ENCODE results near the gene UNC5B. TPM values are rescaled to one million over a fixed set of nuclear protein-coding genes. Genes with fewer than 3 reads are reported as not detected.

The UNC5B gene
- total RNA-seq, 1 experiment from 2014 or later, result 49.6 TPM

DNA sequence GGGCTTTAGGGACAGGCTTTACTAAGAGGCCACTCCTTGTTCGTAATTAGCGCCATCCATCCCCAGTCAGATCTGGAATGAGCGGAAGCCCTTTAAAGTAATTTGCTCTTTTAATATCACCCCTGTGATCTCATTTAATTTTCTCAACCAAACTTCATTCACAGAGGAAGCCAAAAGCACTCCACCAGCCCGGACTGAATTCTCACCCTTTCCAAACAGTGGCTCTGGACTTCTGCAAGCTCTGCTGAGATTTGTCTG, 43.1 kb downstream of the UNC5B start (continued):
- TF ChIP-seq, protein P1, sequence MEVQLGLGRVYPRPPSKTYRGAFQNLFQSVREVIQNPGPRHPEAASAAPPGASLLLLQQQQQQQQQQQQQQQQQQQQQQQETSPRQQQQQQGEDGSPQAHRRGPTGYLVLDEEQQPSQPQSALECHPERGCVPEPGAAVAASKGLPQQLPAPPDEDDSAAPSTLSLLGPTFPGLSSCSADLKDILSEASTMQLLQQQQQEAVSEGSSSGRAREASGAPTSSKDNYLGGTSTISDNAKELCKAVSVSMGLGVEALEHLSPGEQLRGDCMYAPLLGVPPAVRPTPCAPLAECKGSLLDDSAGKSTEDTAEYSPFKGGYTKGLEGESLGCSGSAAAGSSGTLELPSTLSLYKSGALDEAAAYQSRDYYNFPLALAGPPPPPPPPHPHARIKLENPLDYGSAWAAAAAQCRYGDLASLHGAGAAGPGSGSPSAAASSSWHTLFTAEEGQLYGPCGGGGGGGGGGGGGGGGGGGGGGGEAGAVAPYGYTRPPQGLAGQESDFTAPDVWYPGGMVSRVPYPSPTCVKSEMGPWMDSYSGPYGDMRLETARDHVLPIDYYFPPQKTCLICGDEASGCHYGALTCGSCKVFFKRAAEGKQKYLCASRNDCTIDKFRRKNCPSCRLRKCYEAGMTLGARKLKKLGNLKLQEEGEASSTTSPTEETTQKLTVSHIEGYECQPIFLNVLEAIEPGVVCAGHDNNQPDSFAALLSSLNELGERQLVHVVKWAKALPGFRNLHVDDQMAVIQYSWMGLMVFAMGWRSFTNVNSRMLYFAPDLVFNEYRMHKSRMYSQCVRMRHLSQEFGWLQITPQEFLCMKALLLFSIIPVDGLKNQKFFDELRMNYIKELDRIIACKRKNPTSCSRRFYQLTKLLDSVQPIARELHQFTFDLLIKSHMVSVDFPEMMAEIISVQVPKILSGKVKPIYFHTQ (CRISPR knock-in tag; IDR thresholded peaks at IDR 0.05), result no peak
- TF ChIP-seq TEAD4 (CRISPR knock-in tag; IDR thresholded peaks at IDR 0.05), result no peak
- TF ChIP-seq PRRX2 (CRISPR knock-in tag; IDR thresholded peaks at IDR 0.05), result no peak
- TF ChIP-seq MXD4 (CRISPR knock-in tag; IDR thresholded peaks at IDR 0.05; ENCODE audit: borderline replicate concordance), result no peak
- TF ChIP-seq OVOL2 (CRISPR knock-in tag; IDR thresholded peaks at IDR 0.05; ENCODE audit: borderline replicate concordance), result no peak
- TF ChIP-seq ZNF219 (CRISPR knock-in tag; IDR thresholded peaks at IDR 0.05; ENCODE audit: borderline replicate concordance), result no peak
- TF ChIP-seq, protein P2, sequence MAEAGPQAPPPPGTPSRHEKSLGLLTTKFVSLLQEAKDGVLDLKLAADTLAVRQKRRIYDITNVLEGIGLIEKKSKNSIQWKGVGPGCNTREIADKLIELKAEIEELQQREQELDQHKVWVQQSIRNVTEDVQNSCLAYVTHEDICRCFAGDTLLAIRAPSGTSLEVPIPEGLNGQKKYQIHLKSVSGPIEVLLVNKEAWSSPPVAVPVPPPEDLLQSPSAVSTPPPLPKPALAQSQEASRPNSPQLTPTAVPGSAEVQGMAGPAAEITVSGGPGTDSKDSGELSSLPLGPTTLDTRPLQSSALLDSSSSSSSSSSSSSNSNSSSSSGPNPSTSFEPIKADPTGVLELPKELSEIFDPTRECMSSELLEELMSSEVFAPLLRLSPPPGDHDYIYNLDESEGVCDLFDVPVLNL (CRISPR knock-in tag; IDR thresholded peaks at IDR 0.05; ENCODE audit: borderline replicate concordance, low read depth), result no peak
- TF ChIP-seq FOXP1 (CRISPR knock-in tag; IDR thresholded peaks at IDR 0.05; ENCODE audit: borderline replicate concordance), result no peak
- TF ChIP-seq CBFB (CRISPR knock-in tag; IDR thresholded peaks at IDR 0.05; ENCODE audit: low read depth), result no peak

DNA sequence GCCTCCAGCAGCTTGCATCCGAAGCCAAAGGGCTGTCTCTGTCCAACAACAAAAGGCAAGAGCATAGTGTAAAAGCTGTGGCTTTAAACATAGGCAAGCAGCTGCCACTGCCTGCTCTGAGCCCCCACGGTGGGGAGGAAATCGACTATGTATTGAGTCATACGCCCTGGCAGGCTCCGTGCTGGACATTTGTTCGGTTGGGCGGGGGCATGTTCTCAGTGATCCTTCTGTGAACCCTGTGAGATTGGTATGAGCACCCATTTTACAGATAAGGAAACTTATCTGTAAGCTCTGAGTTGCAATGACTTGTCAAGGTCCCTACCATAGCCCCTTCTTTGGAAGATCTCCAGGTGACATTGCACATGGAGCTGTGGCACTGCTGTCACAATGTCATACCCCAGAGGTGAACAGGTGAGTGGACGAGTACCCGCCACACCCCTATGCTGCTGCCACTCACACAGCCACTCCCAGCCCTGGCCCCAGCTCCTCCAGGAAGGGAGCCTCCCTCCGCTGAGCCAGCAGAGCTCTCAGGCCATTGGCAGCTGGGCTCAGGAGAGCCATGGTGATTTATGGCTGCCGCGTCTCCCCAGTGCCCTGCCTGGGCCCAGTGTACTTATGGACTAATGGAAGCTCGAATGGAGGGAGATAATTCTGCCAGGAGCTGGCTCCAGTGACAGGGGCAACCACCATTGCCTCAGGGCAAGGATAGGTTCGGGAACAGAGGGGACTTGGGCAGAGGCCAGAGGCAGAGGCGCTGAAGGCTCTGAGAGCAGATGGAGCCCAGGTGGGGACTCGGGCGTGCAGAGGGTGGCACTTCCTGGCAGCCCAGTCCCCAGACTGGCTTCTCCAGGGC, 43.7 kb downstream of the UNC5B start:
- TF ChIP-seq, protein P3, sequence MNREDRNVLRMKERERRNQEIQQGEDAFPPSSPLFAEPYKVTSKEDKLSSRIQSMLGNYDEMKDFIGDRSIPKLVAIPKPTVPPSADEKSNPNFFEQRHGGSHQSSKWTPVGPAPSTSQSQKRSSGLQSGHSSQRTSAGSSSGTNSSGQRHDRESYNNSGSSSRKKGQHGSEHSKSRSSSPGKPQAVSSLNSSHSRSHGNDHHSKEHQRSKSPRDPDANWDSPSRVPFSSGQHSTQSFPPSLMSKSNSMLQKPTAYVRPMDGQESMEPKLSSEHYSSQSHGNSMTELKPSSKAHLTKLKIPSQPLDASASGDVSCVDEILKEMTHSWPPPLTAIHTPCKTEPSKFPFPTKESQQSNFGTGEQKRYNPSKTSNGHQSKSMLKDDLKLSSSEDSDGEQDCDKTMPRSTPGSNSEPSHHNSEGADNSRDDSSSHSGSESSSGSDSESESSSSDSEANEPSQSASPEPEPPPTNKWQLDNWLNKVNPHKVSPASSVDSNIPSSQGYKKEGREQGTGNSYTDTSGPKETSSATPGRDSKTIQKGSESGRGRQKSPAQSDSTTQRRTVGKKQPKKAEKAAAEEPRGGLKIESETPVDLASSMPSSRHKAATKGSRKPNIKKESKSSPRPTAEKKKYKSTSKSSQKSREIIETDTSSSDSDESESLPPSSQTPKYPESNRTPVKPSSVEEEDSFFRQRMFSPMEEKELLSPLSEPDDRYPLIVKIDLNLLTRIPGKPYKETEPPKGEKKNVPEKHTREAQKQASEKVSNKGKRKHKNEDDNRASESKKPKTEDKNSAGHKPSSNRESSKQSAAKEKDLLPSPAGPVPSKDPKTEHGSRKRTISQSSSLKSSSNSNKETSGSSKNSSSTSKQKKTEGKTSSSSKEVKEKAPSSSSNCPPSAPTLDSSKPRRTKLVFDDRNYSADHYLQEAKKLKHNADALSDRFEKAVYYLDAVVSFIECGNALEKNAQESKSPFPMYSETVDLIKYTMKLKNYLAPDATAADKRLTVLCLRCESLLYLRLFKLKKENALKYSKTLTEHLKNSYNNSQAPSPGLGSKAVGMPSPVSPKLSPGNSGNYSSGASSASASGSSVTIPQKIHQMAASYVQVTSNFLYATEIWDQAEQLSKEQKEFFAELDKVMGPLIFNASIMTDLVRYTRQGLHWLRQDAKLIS (CRISPR knock-in tag; IDR thresholded peaks at IDR 0.05; ENCODE audit: borderline replicate concordance), result no peak
- TF ChIP-seq EMX1 (CRISPR knock-in tag; IDR thresholded peaks at IDR 0.05) (no peak), ZNF263 (CRISPR knock-in tag; IDR thresholded peaks at IDR 0.05; ENCODE audit: low read depth) (no peak)
- TF ChIP-seq, protein P4, sequence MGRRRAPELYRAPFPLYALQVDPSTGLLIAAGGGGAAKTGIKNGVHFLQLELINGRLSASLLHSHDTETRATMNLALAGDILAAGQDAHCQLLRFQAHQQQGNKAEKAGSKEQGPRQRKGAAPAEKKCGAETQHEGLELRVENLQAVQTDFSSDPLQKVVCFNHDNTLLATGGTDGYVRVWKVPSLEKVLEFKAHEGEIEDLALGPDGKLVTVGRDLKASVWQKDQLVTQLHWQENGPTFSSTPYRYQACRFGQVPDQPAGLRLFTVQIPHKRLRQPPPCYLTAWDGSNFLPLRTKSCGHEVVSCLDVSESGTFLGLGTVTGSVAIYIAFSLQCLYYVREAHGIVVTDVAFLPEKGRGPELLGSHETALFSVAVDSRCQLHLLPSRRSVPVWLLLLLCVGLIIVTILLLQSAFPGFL (CRISPR knock-in tag; IDR thresholded peaks at IDR 0.05; ENCODE audit: borderline replicate concordance), result no peak
- Mint-ChIP-seq H3K27ac (no peak overlapping the region; the same call in 1 of the 2 replicates), H3K9me3 (peaks cover 5% of the 10 kb centered on the region; the same call in 1 of the 2 replicates), H3K36me3 (peaks cover 6% of the 10 kb centered on the region; the same call in 1 of the 2 replicates), H3K4me1 (peaks cover 58% of the 10 kb centered on the region), H3K4me3 (no peak overlapping the region), H3K27me3 (ENCODE audit: low read depth) (no peaks in the 10 kb centered on the region)
- CTCF ChIA-PET, result interaction anchor here (0.5 to 6.0 kb wide), 4 partner anchors 12 to 353 kb away, joined by 3 to 45 read pairs (median 3); no protein-coding TSS in a partner anchor
- POLR2A ChIA-PET, result no interaction called here
- ATAC-seq, result no peak
- no peak for DNase-seq (ENCODE audit: low spot score)

Data from WTC11 (cell line).